HG03066 (cell line): ENCODE results near the gene VILL.
"Not testable (repeated sequence)": the region's sequence is repeated elsewhere in the genome, so short reads cannot be mapped to it uniquely, and the experiment has no call there.

Experiments
- ATAC-seq: cut with Tn5 transposase; IDR thresholded peaks from one replicate; pipeline ENCODE4 v1.9.1; 2021; ENCODE audit warnings: low read depth; ENCODE audit not compliant: unreplicated experiment

VILL gene

GRCh38 chr3:37963016-37963415, 27.6 kb upstream of the VILL start:
- ATAC-seq, result no peak

GRCh38 chr3:37963635-37964034, 27.0 kb upstream of the VILL start:
- ATAC-seq, result no peak

- no peak for ATAC-seq
Observed at GRCh38 chr3:37964146-37964545, 26.4 kb upstream of the VILL start.

GRCh38 chr3:37964716-37965115, 25.9 kb upstream of the VILL start:
- no peak for ATAC-seq

GRCh38 chr3:37967260-37967881, 23.2 kb upstream of the VILL start:
- peak; percentile 80 for ATAC-seq

- no peak for ATAC-seq
Observed at GRCh38 chr3:37968199-37968598, 22.4 kb upstream of the VILL start.

- no peak for ATAC-seq
Observed at GRCh38 chr3:37968813-37969595, 21.6 kb upstream of the VILL start.

GRCh38 chr3:37969596-37970100, 20.9 kb upstream of the VILL start:
- no peak for ATAC-seq

GRCh38 chr3:37970802-37971201, 19.8 kb upstream of the VILL start:
- ATAC-seq, result no peak

- no peak for ATAC-seq
Observed at GRCh38 chr3:37971467-37971866, 19.1 kb upstream of the VILL start.

- not testable (repeated sequence) for ATAC-seq
Observed at GRCh38 chr3:37972056-37972455, 18.5 kb upstream of the VILL start.

- ATAC-seq, result no peak
Observed at GRCh38 chr3:37973246-37974054, 17.1 kb upstream of the VILL start.

GRCh38 chr3:37974121-37975083, 16.2 kb upstream of the VILL start:
- ATAC-seq, result peak; percentile 98

GRCh38 chr3:37979541-37980461, 10.8 kb upstream of the VILL start:
- no peak for ATAC-seq

GRCh38 chr3:37980462-37981347, 9.9 kb upstream of the VILL start:
- no peak for ATAC-seq

- ATAC-seq, result no peak
Observed at GRCh38 chr3:37981348-37981664, 9.3 kb upstream of the VILL start.

GRCh38 chr3:37982331-37982730, 8.3 kb upstream of the VILL start:
- no peak for ATAC-seq

- no peak for ATAC-seq
Observed at GRCh38 chr3:37984051-37984450, 6.5 kb upstream of the VILL start.
